Fibroblast of skin of right quadriceps (primary cell): ENCODE data around the gene IGSF22.

ENCODE experiments used
- DNase-seq: peaks from one replicate; pipeline ENCODE4 v3.0.0-alpha.2; 2013

IGSF22 gene

DNA sequence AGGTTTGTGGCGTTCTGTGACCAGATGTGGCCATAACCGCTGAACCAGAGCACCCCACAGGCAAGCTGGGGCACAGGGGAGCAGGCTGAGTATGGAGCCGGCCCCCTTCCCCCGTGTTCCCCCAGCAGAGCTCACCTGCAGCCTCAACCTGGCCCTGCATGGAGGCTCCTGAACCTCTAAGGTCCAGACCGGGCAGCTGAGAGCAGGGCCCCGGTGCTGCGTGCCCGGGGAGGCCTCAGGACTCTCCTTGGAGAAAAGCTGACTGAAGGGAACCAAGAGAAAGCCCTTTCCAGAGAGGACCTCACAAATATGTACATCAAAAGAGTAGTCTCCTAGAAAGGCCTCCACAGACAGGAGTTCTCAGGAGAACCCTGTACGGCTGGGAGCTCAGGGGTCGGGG is 17.4 kb upstream of the IGSF22 start:
- DNase-seq = no peak

DNA sequence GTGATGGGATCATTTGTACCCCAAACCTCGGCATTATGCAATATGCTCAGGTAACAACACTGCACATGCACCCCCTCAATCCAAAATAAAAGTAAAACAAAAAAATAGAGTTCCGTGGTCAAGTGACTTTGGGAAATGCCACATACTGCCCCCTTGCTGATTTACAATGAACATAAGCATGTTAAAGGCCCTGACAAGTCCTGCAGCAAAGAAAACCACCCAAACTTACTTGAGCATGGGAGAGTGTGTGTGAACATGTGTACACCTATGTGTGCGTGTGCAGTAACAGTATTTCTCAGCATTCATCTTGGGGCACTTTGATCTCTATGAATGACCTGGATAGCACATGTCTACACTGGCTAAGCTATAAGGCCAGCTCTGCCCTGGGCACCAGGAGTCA is 15.8 kb upstream of the IGSF22 start:
- DNase-seq = no peak

DNA sequence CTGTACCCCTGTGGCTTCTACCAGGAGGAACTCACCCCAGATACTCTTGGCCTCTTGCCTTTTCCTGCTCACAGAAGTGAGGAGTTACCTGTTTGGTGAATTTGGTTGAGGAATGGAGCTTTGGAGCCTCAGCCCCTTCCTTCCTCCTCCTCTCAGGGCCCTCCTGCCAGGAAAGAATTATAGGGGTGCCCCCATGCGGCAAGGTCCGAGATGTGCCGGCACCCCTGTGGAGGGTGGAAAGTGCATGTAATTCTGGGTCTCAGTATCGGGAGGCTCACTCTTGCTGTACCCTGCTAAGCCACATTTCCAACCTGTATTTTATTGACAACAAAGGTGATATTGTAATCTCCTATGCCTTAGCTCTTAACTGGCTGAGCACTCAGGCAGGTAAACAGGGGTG is 13.7 kb upstream of the IGSF22 start:
- DNase-seq = no peak

DNA sequence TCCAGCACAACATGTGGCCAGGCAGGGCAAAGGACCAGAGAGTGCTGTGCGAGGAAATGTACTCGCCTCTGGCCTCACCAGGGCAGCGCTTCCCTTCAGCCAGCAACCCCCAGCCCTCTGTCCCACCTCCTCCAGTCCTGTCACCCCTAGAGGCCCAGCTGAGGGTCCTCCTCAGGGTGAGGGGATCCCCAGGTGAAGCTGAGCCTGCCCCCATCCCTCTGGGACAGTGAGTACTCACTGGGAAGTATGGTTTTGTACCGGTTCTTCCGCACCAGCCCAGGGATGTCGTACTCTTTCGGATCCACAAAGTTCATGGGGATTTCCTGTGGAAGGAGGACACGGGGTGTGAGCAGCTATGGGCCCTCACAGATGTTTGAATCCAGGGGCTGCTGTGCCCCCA is 11.7 kb upstream of the IGSF22 start:
- no peak for DNase-seq

GRCh38 chr11:18736590-18737148 is 10.7 kb upstream of the IGSF22 start:
- DNase-seq = no peak

DNA sequence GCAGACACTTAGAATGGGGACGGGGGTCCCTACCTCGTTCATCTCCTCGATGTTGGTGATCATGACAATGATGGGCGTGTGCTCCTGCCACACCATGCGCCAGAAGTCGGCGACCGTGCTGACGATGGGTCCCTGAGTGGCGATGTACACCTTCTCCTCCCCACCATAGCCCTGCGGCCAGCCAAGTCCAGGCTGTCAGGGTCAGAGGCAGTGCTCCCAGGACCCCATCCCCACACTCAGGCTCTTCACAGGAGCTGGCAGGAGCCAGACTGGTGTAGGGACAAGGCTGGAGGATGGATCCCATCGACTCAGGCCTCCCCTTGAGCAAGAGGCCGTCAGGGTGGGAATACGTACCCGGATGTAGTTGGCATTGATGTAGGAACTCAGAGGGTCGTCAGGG is 7.2 kb upstream of the IGSF22 start:
- no peak for DNase-seq

DNA sequence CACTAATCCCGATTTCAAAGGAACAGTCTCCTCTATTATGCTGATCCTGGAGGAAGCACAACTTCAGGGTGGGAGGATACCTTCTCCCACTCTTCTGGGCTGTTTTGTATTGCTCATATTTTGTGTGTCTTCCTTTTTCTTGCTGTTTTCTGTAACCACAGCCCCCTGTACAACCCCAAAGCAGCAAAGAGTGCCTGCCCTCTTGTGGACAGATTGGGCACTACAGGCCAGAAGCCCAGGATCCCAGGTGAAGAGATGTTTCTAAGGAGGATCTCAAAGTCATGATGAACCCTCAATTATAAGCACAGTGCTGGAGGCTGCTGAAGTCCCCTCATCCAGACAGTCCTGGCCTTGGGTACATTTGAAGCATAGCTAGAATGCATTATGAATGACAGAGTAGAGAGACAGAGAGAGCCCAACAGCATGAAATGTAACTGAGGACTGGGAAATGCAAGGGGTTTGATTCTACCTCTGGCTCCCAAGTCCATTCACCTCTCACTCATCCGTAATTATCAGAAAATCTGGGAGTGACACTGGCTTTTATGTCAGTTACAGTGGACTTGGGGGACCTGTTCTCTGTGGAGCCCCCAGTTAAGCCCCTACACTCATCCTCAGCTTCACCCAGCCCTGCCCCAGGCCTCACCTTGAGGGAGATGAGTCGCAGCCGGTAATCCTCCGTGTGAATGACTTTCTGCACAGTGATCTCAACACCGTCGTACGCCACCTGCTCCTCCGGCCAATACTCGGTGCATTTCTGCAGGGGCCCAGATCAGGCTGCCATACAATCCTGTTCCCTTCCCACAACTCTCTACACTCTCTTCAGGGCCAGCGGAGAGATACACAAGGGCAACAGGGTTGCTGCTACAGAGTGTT is 6.2 kb upstream of the IGSF22 start:
- peak; percentile 45 for DNase-seq

DNA sequence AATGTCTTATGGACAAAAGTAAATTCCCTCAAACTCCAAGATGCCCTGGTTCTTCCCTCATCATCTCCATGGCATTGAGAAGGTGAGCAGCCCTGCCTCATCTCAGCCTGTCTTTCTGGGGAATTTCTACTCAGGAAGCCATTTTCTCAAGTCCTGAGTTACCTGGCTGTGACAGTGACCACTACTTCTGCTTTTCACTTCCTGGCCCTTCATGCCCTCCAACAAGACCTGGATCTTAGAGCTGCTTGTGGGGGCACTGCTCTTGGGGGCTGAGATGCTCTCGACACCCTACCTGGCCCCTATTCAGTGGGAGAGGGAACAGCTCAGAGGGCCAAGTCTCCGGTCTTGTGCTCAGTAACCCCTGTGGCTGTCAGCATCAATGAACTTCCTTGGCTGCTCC is 5.5 kb upstream of the IGSF22 start:
- DNase-seq = no peak

- no peak for DNase-seq
Observed at GRCh38 chr11:18730020-18730419, 4.0 kb upstream of the IGSF22 start.

DNA sequence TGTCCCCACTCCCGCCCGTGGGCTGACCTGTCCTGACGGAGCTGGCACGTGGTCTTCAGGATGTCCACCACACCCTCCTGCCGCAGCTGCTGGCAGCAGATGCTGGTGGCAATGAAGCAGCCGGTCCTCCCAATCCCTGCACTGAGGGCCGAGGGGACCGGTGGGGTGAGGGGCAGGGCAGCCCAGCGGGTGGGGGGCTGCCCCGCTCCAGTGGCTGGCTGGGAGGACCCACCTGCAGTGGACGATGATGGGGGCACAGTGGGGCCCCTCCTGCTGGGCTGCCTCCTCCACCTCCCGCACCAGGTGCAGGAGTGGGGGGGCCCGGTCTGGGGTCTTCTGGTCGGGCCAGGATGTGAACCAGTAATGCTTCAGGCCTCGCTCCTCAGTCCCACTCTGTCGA is 3.4 kb upstream of the IGSF22 start:
- no peak for DNase-seq

DNA sequence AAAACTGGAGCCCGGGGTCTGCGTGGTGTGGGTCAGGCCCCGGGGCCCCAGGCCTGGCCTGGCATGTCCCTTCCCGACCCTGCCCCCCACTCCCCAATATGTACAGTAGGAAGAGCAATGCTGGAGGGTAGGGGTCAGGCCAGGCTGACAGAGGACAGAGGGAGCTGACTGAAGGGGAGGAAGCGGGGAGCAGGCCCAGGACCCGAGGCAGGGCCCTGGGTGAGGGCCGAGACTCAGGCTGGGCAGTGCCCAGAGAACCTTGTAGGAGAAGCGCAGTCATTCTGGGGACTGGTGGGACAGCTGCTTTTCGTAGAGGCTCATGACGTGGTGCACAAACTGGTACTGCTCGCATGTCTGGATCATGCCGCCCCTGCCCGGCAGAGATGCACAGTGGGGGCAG is 2.7 kb upstream of the IGSF22 start:
- DNase-seq = no peak

GRCh38 chr11:18727479-18728236 is 1.7 kb upstream of the IGSF22 start:
- peak; percentile 33 for DNase-seq

DNA sequence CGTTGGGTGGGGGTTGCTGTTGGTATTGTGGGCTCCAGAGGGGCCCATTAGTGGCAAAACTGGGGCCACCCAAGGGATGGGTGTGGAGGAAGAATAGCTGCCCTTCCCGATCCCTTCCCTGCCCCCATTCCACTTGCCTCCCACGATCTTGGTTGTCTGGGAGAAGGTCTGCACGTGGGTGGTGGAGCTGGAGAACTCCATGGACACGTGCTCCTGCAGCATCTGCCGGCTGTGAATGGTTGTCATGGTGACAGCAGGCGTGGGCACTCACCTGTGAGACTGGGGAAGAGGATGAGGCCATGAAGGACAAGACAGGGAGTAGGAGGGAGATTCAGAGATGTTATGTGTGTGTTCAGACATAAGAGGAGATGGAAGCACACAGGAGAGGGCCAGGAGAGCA is 2.0 kb downstream of the IGSF22 start:
- DNase-seq = no peak

DNA sequence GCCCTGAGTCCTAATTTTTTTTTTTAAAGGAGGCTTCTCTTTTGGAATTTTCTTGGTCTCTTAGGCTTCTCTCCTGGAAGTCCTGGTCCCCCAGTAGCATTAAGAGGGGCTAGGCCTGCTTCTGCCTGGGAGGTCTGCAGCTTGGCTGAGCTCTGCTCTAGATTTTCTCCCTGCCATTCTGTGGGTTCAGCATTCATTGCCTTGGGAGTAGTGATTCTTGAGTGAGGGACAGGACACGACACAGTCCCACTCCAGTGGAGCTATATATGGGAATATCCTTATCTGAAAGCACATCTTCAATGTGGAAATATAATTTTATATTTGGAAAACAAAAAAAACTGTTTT is 3.7 kb downstream of the IGSF22 start:
- no peak for DNase-seq

GRCh38 chr11:18721561-18722292 is 4.3 kb downstream of the IGSF22 start:
- DNase-seq = peak; percentile 51

DNA sequence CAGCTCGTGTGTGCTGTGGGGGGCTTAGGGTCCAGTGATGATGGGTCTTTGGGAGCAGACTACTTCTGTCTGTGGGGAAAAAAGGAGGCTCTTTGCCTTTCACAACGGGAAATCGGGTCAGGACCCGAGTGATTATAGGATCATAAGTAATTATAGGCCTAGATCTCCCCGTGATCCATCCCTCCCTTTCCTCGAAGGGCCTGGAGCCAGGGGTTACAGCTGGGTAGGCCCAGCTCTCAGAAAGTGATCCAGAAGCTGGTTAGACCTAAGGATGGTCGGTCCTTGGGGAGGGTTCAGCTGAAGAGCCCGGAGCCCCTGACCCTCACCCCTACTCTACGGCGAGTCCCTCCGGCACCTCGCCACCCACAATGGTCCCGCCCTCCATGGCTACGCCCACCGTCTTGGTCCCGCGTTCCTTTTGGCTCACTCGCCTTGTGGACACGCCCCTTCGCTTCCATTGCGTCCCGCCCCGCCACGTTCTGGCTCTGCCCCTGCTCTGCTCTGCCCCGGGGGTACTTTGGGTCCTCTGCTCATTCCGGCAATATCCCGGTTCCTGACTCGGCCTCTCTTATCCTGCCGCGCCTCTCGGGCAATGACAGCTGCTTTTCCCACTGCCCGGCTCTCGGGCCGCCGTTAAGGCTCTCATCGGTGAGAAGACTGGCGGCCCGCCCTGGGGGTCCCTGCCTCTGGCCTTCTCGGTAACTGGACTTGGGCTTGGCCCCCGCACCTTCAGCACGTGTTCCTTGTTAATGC is 5.0 kb downstream of the IGSF22 start:
- peak; percentile 76 for DNase-seq

- no peak for DNase-seq
Observed at GRCh38 chr11:18720091-18720807, 5.7 kb downstream of the IGSF22 start.

GRCh38 chr11:18715476-18715875 is 10.5 kb downstream of the IGSF22 start:
- no peak for DNase-seq

- DNase-seq = no peak
Observed at GRCh38 chr11:18714443-18714780, 11.6 kb downstream of the IGSF22 start.

GRCh38 chr11:18713646-18714442 is 12.1 kb downstream of the IGSF22 start:
- DNase-seq = no peak

GRCh38 chr11:18710545-18710944 is 15.4 kb downstream of the IGSF22 start:
- DNase-seq = no peak
